Liver (tissue), 3 donors: ENCODE measurements around the gene LPAR2.

ENCODE experiments used
- ATF3 ChIP-seq: IDR thresholded peaks from 2 replicates; pipeline ENCODE4 v1.6.1; 2016; ENCODE audit warnings: antibody characterized with exemption
- CTCF ChIP-seq: fragments of 150-350 bp; IDR thresholded peaks from 2 replicates; pipeline ENCODE4 v1.5.1; 2017; ENCODE audit warnings: improper control_type of control experiment, low read depth, low read length; ENCODE audit not compliant: missing input control
- EGR1 ChIP-seq, 2 donors: IDR thresholded peaks; 2 replicates each; pipeline ENCODE4 v1.6.1; 2016 to 2018; ENCODE audit warnings: antibody characterized with exemption in 2 of 2, low read depth in 2 of 2
- JUND ChIP-seq, 2 donors: IDR thresholded peaks; 2 replicates each; pipeline ENCODE4 v1.6.1; 2016; ENCODE audit warnings: antibody characterized with exemption in 2 of 2
- MAX ChIP-seq: IDR thresholded peaks from 2 replicates; pipeline ENCODE4 v1.6.1; 2016; ENCODE audit warnings: antibody characterized with exemption
- ZBTB33 ChIP-seq: IDR thresholded peaks from 2 replicates; pipeline ENCODE4 v1.6.1; 2016; ENCODE audit warnings: antibody characterized with exemption
- donor health status: healthy.
- donor health status: healthy.

GRCh38 chr19:19670070-19670551, 42.1 kb upstream of the LPAR2 start:
- TF ChIP-seq ZBTB33: no peak
- no peak for TF ChIP-seq ATF3
- no peak for TF ChIP-seq CTCF
- TF ChIP-seq JUND (IDR thresholded peaks at IDR 0.05): no peak
- no peak for TF ChIP-seq MAX
- no peak for TF ChIP-seq EGR1 (IDR thresholded peaks at IDR 0.05; ENCODE audit: low read depth in 2 of 2)
